GM12878 (cell line): Measurements from ENCODE around the gene FAM174A. TPM values are rescaled to one million over a fixed set of nuclear protein-coding genes. Genes with fewer than 3 reads are reported as not detected.
A peak's percentile ranks its signal among the peaks of the same experiment; 100 is the strongest.

Experiments used
- ATAC-seq: fragments of 200-7000 bp; cut with Tn5 transposase; 3 replicates; pipeline ENCODE4 v1.9.1; 2020; ENCODE audit warnings: mild to moderate bottlenecking, moderate library complexity
- BruUV-seq: library from RNA; stranded (reverse); fragments of 400-500 nt; replicated peaks from 2 replicates; lab custom pipeline; 2021; lab: Mats Ljungman, UMichigan
- CTCF ChIA-PET: fragments of 300-600 bp; sonication (Branson Sonifier 250); formaldehyde crosslinking; extraction: SDS; loops from one replicate; lab custom pipeline; 2021; ENCODE audit warnings: inconsistent platforms; lab: Yijun Ruan, JAX
- POLR2A ChIA-PET: fragments of 350-600 bp; formaldehyde crosslinking; extraction: SDS; loops from one replicate; lab custom pipeline; 2021; ENCODE audit warnings: inconsistent platforms; lab: Charles Lee
- RAD21 ChIA-PET: fragments of 300-600 bp; sonication (Branson Sonifier 250); formaldehyde crosslinking; loops from one replicate; lab custom pipeline; 2023; ENCODE audit warnings: antibody characterized with exemption; ENCODE audit not compliant: unreplicated experiment; lab: Charles Lee
- SMC1A ChIA-PET: fragments of 300-600 bp; sonication (Branson Sonifier 250); formaldehyde crosslinking; loops from one replicate; lab custom pipeline; 2023; ENCODE audit not compliant: unreplicated experiment, uncharacterized antibody; lab: Charles Lee
- DNase-seq: peaks from one replicate; pipeline ENCODE4 v3.0.0-alpha.2; 2011; ENCODE audit warnings: low read depth, low spot score
- FAIRE-seq: peaks from 3 replicates; lab custom pipeline; 2011; peaks lifted over from hg19 to GRCh38; lab: Jason Lieb, UNC
- H2AFZ ChIP-seq: 2 replicates; pipeline ENCODE4 v1.6.0; 2011; ENCODE audit warnings: low read depth, low read length, control low read depth; ENCODE audit not compliant: control insufficient read depth
- H3K27ac ChIP-seq: 2 replicates; pipeline ENCODE4 v1.5.1; 2011; ENCODE audit warnings: control low read depth; ENCODE audit not compliant: control insufficient read depth, insufficient read depth
- H3K27me3 ChIP-seq, 2 experiments: replicated peaks in 1 of 2; 2 replicates each; pipeline versions ENCODE4 v1.6.0 to v1.6.1; 2011; ENCODE audit warnings: low read length in 1 of 2; ENCODE audit not compliant: control insufficient read depth in 2 of 2, insufficient read depth in 2 of 2
- H3K36me3 ChIP-seq, 2 experiments: 2 replicates each; pipeline ENCODE4 v1.5.1; 2011; ENCODE audit warnings: low read length in 1 of 2; ENCODE audit not compliant: control insufficient read depth in 2 of 2, insufficient read depth in 2 of 2
- H3K4me1 ChIP-seq: 2 replicates; pipeline ENCODE4 v1.6.1; 2011; ENCODE audit warnings: mild to moderate bottlenecking, low read length, moderate library complexity, mixed read lengths; ENCODE audit not compliant: control insufficient read depth, insufficient read depth
- H3K4me2 ChIP-seq: 2 replicates; pipeline ENCODE4 v1.6.0; 2011; ENCODE audit warnings: control low read depth; ENCODE audit not compliant: control insufficient read depth, insufficient read depth
- H3K4me3 ChIP-seq: fragments of 200-600 bp; sonication (generic); 2 replicates; pipeline ENCODE4 v1.5.1; 2016
- H3K79me2 ChIP-seq: 2 replicates; pipeline ENCODE4 v1.6.0; 2011; ENCODE audit warnings: low read length; ENCODE audit not compliant: control insufficient read depth, insufficient read depth
- H3K9ac ChIP-seq: 2 replicates; pipeline ENCODE4 v1.8.0; 2011; ENCODE audit warnings: low read length, control low read depth, mixed read lengths; ENCODE audit not compliant: control insufficient read depth, insufficient read depth
- H3K9me3 ChIP-seq: replicated peaks from 3 replicates; pipeline ENCODE4 v1.5.1; 2011; ENCODE audit warnings: mild to moderate bottlenecking, low read length; ENCODE audit not compliant: control insufficient read depth, insufficient read depth
- H4K20me1 ChIP-seq: 2 replicates; pipeline ENCODE4 v1.6.0; 2011; ENCODE audit not compliant: control insufficient read depth, insufficient read depth
- CREM ChIP-seq: IDR thresholded peaks from 2 replicates; pipeline ENCODE4 v1.6.1; 2014; ENCODE audit warnings: antibody characterized with exemption, low read depth
- NKRF ChIP-seq: fragments of 450-650 bp; conservative IDR thresholded peaks from 2 replicates; pipeline ENCODE4 v1.6.1; 2017; ENCODE audit warnings: mild to moderate bottlenecking, moderate library complexity
- PML ChIP-seq: IDR thresholded peaks from 2 replicates; pipeline ENCODE4 v1.6.1; 2012; ENCODE audit warnings: low read length, inconsistent platforms
- RCOR1 ChIP-seq: conservative IDR thresholded peaks from 2 replicates; pipeline ENCODE4 v1.6.1; 2012; ENCODE audit warnings: low read depth, low read length, improper control_type of control experiment
- SMARCA5 ChIP-seq: fragments of 450-650 bp; IDR thresholded peaks from 2 replicates; pipeline ENCODE4 v1.6.1; 2017; ENCODE audit warnings: mild to moderate bottlenecking
- SREBF1 ChIP-seq: IDR thresholded peaks from 2 replicates; pipeline ENCODE4 v1.6.1; 2012; ENCODE audit warnings: mild to moderate bottlenecking, low read length
- WGBS: methylation state at CpG from one replicate; pipeline ENCODE4 v1.1.6; 2016; ENCODE audit warnings: low lambda C conversion rate; ENCODE audit not compliant: insufficient replicate concordance, insufficient coverage; ENCODE audit errors: missing lambda C conversion rate; 5-methylcytosine and 5-hydroxymethylcytosine counted together
- in situ Hi-C: fragments of 300-500 bp; cut with MboI; formaldehyde crosslinking; loops from 9 replicates; pipeline ENCODE4 v1.14.3; 2018; ENCODE audit warnings: mixed read lengths
- intact Hi-C: fragments of 100-400 bp; cut with micrococcal nuclease; formaldehyde crosslinking; loops from one replicate; pipeline ENCODE4 v1.14.2; 2022; ENCODE audit not compliant: unreplicated experiment
- polyA plus RNA-seq, 11 experiments: library from polyadenylated mRNA; depleted of rRNA in 4 of 11; unstranded in 6 of 11; stranded (reverse) in 5 of 11; fragments of >200 nt; fragmentation: Nextera tagmentation in 4 of 11; fragmentation: Illumina TruSeq in 1 of 11; extraction: Ambion mirVana in 4 of 11; extraction: Trizol in 1 of 11; gene quantifications; 1 replicate in 1 of 11; 2 replicates in 10 of 11; pipeline versions ENCODE4 v1.2.1 to v1.2.3, GENCODE V29; 2011 to 2016; ENCODE audit warnings: inconsistent platforms in 2 of 11, missing spikeins in 2 of 11, low read depth in 1 of 11
- total RNA-seq, 4 experiments: library from RNA; depleted of rRNA in 3 of 4; stranded (reverse); fragments of >200 nt in 3 of 4; fragmentation: Illumina TruSeq in 1 of 4; extraction: Trizol in 1 of 4; gene quantifications; 2 replicates each; pipeline versions ENCODE4 v1.2.1 to v1.2.3, GENCODE V29; 2013 to 2021
- TF ChIP-seq, protein P1 (sequence below): fragments of 450-650 bp; IDR thresholded peaks from 2 replicates; pipeline ENCODE4 v1.6.1; 2017; ENCODE audit warnings: mild to moderate bottlenecking, low read depth, inconsistent platforms; ENCODE audit not compliant: poor library complexity, severe bottlenecking
- TF ChIP-seq, protein P2 (sequence below): IDR thresholded peaks from 2 replicates; pipeline ENCODE4 v1.6.1; 2011; ENCODE audit warnings: mild to moderate bottlenecking, low read depth, low read length, moderate library complexity; ENCODE audit not compliant: insufficient replicate concordance
- TF ChIP-seq, protein P3 (sequence below): fragments of 150-350 bp; IDR thresholded peaks from 2 replicates; pipeline ENCODE4 v1.6.1; 2016; ENCODE audit warnings: low read depth, low read length

Gene FAM174A
- total and polyA plus RNA-seq, 10 of the 15 experiments (the other 5 are each of a cell fraction or from before 2014, with no cell fraction given): 1.4 to 12.1 (median 6.0) TPM

DNA sequence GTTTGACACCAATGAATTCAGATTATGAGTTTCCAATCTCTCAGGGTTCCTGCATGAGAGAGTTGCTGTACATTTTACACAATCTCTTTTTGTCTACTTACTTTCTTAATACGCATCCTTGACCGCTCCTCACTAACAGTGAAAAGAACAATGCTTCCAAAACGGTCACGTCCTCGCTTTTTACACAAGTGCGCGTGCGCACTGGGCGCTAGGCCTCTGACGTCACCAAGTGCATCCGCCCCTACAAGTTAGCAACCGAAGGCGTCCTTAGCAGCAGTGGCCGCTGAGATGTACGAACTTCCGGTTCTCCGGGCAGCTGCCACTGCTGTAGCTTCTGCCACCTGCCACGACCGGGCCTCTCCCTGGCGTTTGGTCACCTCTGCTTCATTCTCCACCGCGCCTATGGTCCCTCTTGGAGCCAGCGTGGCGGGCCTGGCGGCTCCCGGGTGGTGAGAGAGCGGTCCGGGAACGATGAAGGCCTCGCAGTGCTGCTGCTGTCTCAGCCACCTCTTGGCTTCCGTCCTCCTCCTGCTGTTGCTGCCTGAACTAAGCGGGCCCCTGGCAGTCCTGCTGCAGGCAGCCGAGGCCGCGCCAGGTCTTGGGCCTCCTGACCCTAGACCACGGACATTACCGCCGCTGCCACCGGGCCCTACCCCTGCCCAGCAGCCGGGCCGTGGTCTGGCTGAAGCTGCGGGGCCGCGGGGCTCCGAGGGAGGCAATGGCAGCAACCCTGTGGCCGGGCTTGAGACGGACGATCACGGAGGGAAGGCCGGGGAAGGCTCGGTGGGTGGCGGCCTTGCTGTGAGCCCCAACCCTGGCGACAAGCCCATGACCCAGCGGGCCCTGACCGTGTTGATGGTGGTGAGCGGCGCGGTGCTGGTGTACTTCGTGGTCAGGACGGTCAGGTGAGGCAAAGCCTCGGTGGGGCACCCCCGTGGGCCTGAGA lies at the start of gene FAM174A (continued):
- TF ChIP-seq, protein P1, sequence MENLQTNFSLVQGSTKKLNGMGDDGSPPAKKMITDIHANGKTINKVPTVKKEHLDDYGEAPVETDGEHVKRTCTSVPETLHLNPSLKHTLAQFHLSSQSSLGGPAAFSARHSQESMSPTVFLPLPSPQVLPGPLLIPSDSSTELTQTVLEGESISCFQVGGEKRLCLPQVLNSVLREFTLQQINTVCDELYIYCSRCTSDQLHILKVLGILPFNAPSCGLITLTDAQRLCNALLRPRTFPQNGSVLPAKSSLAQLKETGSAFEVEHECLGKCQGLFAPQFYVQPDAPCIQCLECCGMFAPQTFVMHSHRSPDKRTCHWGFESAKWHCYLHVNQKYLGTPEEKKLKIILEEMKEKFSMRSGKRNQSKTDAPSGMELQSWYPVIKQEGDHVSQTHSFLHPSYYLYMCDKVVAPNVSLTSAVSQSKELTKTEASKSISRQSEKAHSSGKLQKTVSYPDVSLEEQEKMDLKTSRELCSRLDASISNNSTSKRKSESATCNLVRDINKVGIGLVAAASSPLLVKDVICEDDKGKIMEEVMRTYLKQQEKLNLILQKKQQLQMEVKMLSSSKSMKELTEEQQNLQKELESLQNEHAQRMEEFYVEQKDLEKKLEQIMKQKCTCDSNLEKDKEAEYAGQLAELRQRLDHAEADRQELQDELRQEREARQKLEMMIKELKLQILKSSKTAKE: no peak
- TF ChIP-seq PML: peak; percentile 71; the same call in 1 of the 2 replicates
- TF ChIP-seq NKRF: peak; percentile 98
- peak; percentile 98 for TF ChIP-seq CREM

DNA sequence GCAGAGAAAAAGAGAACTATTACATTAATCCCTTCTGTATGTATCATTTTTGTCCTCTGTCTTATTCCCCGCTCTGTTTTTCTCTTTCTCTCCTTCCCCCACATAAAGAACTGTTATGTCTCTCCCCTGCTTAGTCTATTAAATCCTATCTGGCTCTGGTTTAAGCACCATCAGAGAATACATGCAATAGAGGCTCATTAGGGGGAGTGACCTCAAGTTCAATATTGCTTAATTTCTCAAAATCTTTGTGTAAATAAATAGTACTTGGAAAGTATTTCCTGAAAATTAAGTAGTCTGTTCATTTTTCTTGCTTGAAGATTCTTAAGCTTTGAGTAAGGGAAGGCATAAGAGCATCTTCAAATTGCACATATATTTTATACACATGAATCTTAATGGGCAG lies 41.2 kb upstream of the FAM174A start:
- FAIRE-seq (no peak), ATAC-seq (no peak), DNase-seq (no peak)
- Histone ChIP-seq H3K4me3 (no peak overlapping the region; the same call in 1 of the 2 replicates), H3K27ac (no peak overlapping the region), H2AFZ (no peak overlapping the region), H3K4me2 (no peak overlapping the region), H3K27me3 (no peaks in the 10 kb centered on the region), H3K9me3 (peaks cover 1% of the 10 kb centered on the region; the same call in 1 of the 3 replicates), H3K4me1 (no peaks in the 10 kb centered on the region), H4K20me1 (no peaks in the 10 kb centered on the region), H3K36me3 (no peaks in the 10 kb centered on the region), H3K79me2 (no peaks in the 10 kb centered on the region), H3K9ac (no peak overlapping the region)
- WGBS: 88% methylated on average over 1 of the region's 1 CpG
- BruUV-seq: no TSS peak
- ChIA-PET SMC1A (no interaction called here), CTCF (no interaction called here), RAD21 (no interaction called here), POLR2A (no interaction called here)
- intact Hi-C loops (no loop called here), in situ Hi-C loops (no loop called here)
- TF ChIP-seq SREBF1: no peak
- TF ChIP-seq, protein P2, sequence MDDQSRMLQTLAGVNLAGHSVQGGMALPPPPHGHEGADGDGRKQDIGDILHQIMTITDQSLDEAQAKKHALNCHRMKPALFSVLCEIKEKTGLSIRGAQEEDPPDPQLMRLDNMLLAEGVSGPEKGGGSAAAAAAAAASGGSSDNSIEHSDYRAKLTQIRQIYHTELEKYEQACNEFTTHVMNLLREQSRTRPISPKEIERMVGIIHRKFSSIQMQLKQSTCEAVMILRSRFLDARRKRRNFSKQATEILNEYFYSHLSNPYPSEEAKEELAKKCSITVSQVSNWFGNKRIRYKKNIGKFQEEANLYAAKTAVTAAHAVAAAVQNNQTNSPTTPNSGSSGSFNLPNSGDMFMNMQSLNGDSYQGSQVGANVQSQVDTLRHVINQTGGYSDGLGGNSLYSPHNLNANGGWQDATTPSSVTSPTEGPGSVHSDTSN: no peak
- TF ChIP-seq SMARCA5: no peak
- TF ChIP-seq, protein P3, sequence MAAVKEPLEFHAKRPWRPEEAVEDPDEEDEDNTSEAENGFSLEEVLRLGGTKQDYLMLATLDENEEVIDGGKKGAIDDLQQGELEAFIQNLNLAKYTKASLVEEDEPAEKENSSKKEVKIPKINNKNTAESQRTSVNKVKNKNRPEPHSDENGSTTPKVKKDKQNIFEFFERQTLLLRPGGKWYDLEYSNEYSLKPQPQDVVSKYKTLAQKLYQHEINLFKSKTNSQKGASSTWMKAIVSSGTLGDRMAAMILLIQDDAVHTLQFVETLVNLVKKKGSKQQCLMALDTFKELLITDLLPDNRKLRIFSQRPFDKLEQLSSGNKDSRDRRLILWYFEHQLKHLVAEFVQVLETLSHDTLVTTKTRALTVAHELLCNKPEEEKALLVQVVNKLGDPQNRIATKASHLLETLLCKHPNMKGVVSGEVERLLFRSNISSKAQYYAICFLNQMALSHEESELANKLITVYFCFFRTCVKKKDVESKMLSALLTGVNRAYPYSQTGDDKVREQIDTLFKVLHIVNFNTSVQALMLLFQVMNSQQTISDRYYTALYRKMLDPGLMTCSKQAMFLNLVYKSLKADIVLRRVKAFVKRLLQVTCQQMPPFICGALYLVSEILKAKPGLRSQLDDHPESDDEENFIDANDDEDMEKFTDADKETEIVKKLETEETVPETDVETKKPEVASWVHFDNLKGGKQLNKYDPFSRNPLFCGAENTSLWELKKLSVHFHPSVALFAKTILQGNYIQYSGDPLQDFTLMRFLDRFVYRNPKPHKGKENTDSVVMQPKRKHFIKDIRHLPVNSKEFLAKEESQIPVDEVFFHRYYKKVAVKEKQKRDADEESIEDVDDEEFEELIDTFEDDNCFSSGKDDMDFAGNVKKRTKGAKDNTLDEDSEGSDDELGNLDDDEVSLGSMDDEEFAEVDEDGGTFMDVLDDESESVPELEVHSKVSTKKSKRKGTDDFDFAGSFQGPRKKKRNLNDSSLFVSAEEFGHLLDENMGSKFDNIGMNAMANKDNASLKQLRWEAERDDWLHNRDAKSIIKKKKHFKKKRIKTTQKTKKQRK: no peak
- no peak for TF ChIP-seq RCOR1
- TF ChIP-seq, protein P1: no peak
